ENCODE data around the gene MYO10.

- no peak for TF ChIP-seq SIN3A (conservative IDR thresholded peaks at IDR 0.05 in 1 of 2, IDR thresholded peaks at IDR 0.05 in 1 of 2; ENCODE audit: low read depth in 1 of 2, low read length in 2 of 2)
- TF ChIP-seq, protein P1, sequence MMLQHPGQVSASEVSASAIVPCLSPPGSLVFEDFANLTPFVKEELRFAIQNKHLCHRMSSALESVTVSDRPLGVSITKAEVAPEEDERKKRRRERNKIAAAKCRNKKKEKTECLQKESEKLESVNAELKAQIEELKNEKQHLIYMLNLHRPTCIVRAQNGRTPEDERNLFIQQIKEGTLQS (IDR thresholded peaks at IDR 0.05; ENCODE audit: insufficient read depth, low read depth, low read length): no peak
- TF ChIP-seq POLR2A (IDR thresholded peaks at IDR 0.05; ENCODE audit: control extremely low read depth in 1 of 2, low read depth in 2 of 2, low read length in 2 of 2): no peak
- no peak for TF ChIP-seq ATF2 (IDR thresholded peaks at IDR 0.05; ENCODE audit: low read length)
- TF ChIP-seq, protein P2, sequence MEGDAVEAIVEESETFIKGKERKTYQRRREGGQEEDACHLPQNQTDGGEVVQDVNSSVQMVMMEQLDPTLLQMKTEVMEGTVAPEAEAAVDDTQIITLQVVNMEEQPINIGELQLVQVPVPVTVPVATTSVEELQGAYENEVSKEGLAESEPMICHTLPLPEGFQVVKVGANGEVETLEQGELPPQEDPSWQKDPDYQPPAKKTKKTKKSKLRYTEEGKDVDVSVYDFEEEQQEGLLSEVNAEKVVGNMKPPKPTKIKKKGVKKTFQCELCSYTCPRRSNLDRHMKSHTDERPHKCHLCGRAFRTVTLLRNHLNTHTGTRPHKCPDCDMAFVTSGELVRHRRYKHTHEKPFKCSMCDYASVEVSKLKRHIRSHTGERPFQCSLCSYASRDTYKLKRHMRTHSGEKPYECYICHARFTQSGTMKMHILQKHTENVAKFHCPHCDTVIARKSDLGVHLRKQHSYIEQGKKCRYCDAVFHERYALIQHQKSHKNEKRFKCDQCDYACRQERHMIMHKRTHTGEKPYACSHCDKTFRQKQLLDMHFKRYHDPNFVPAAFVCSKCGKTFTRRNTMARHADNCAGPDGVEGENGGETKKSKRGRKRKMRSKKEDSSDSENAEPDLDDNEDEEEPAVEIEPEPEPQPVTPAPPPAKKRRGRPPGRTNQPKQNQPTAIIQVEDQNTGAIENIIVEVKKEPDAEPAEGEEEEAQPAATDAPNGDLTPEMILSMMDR (IDR thresholded peaks at IDR 0.05; ENCODE audit: control extremely low read depth in 1 of 3, insufficient read depth in 1 of 3, low read depth in 1 of 3, low read length in 3 of 3): no peak
- no peak for TF ChIP-seq SRF (IDR thresholded peaks at IDR 0.05; ENCODE audit: low read depth, low read length)
- no peak for TF ChIP-seq USF2 (IDR thresholded peaks at IDR 0.05; ENCODE audit: low read length)
These were observed 223.9 kb downstream of the MYO10 start for GRCh38 chr5:16712178-16712577.
